Loucy (cell line): ENCODE measurements around the gene ZNF146.

ENCODE experiments used
- H2AFZ ChIP-seq: fragments of 200-600 bp; sonication (generic); 2 replicates; pipeline ENCODE4 v1.6.0; 2016; ENCODE audit warnings: antibody characterized with exemption, mild to moderate bottlenecking, low read length, moderate library complexity
- H3F3A ChIP-seq: fragments of 200-600 bp; 2 replicates; pipeline ENCODE4 v1.6.0; 2016; ENCODE audit warnings: antibody characterized with exemption, low read depth, mild to moderate bottlenecking
- H3K27me3 ChIP-seq: fragments of 200-600 bp; sonication (generic); 2 replicates; pipeline ENCODE4 v1.6.1; 2014; ENCODE audit warnings: low read length, mild to moderate bottlenecking; ENCODE audit not compliant: insufficient read depth, poor library complexity, severe bottlenecking
- H3K36me3 ChIP-seq: fragments of 200-600 bp; sonication (generic); 2 replicates; pipeline ENCODE4 v1.6.1; 2016; ENCODE audit warnings: low read length; ENCODE audit not compliant: insufficient read depth
- H3K4me1 ChIP-seq: fragments of 200-600 bp; sonication (generic); 2 replicates; pipeline ENCODE4 v1.5.1; 2014; ENCODE audit warnings: low read length, mild to moderate bottlenecking; ENCODE audit not compliant: insufficient read depth, poor library complexity, severe bottlenecking
- H3K4me2 ChIP-seq: fragments of 200-600 bp; sonication (generic); 2 replicates; pipeline ENCODE4 v1.6.0; 2014; ENCODE audit warnings: antibody characterized with exemption, low read length, low read depth, mild to moderate bottlenecking; ENCODE audit not compliant: poor library complexity, severe bottlenecking
- H3K4me3 ChIP-seq: fragments of 200-600 bp; sonication (generic); 2 replicates; pipeline ENCODE4 v1.5.1; 2014; ENCODE audit warnings: low read length, mild to moderate bottlenecking, mixed read lengths; ENCODE audit not compliant: poor library complexity, severe bottlenecking
- H3K79me2 ChIP-seq: fragments of 200-600 bp; sonication (generic); 2 replicates; pipeline ENCODE4 v1.6.1; 2014; ENCODE audit warnings: low read length; ENCODE audit not compliant: insufficient read depth
- H3K9ac ChIP-seq: fragments of 200-600 bp; sonication (generic); 2 replicates; pipeline ENCODE4 v1.6.0; 2014; ENCODE audit warnings: mild to moderate bottlenecking, low read depth, low read length, moderate library complexity; ENCODE audit not compliant: poor library complexity, severe bottlenecking
- H3K9me2 ChIP-seq: fragments of 200-600 bp; sonication (generic); replicated peaks from 2 replicates; pipeline ENCODE4 v1.6.1; 2016; ENCODE audit warnings: low read depth, low read length, mixed read lengths
- H3K9me3 ChIP-seq: fragments of 200-600 bp; sonication (generic); 2 replicates; pipeline ENCODE4 v1.6.1; 2014; ENCODE audit warnings: mild to moderate bottlenecking, antibody characterized with exemption, low read length, low read depth; ENCODE audit not compliant: insufficient read depth
- H4K20me1 ChIP-seq: fragments of 200-600 bp; sonication (generic); 2 replicates; pipeline ENCODE4 v1.6.0; 2014; ENCODE audit warnings: antibody characterized with exemption, low read length, mild to moderate bottlenecking; ENCODE audit not compliant: insufficient read depth, poor library complexity, severe bottlenecking
- CTCF ChIP-seq: fragments of 200-600 bp; sonication (generic); conservative IDR thresholded peaks from 2 replicates; pipeline ENCODE4 v1.5.1; 2014; ENCODE audit warnings: mild to moderate bottlenecking, antibody characterized with exemption, low read length
- EZH2phosphoT487 ChIP-seq: fragments of 200-600 bp; IDR thresholded peaks from 2 replicates; pipeline ENCODE4 v1.6.1; 2018; ENCODE audit warnings: antibody characterized with exemption, mild to moderate bottlenecking, moderate library complexity, borderline replicate concordance

Gene ZNF146

GRCh38 chr19:36254848-36255247 is 39.9 kb downstream of the ZNF146 start:
- Histone ChIP-seq H3K4me1 (no peaks in the 10 kb centered on the region), H3K27me3 (no peaks in the 10 kb centered on the region), H3K4me3 (no peak overlapping the region), H4K20me1 (no peaks in the 10 kb centered on the region), H3K36me3 (no peaks in the 10 kb centered on the region), H3K9ac (no peak overlapping the region), H2AFZ (no peak overlapping the region), H3K79me2 (no peaks in the 10 kb centered on the region), H3K4me2 (no peak overlapping the region), H3K9me3 (no peaks in the 10 kb centered on the region), H3F3A (no peaks in the 10 kb centered on the region), H3K9me2 (no peaks in the 10 kb centered on the region)
- no peak for TF ChIP-seq CTCF
- no peak for TF ChIP-seq EZH2phosphoT487

GRCh38 chr19:36255316-36255715 is 40.4 kb downstream of the ZNF146 start:
- TF ChIP-seq EZH2phosphoT487 (no peak), CTCF (no peak)
- Histone ChIP-seq H3F3A (no peaks in the 10 kb centered on the region), H3K27me3 (no peaks in the 10 kb centered on the region), H2AFZ (no peak overlapping the region), H3K36me3 (no peaks in the 10 kb centered on the region), H3K4me3 (no peak overlapping the region), H3K9me3 (no peaks in the 10 kb centered on the region), H3K4me2 (no peak overlapping the region), H3K79me2 (no peaks in the 10 kb centered on the region), H3K9me2 (no peaks in the 10 kb centered on the region), H3K4me1 (no peaks in the 10 kb centered on the region), H4K20me1 (no peaks in the 10 kb centered on the region), H3K9ac (no peak overlapping the region)

- no peaks in the 10 kb centered on the region for H3K36me3 ChIP-seq
- no peak overlapping the region for H3K9ac ChIP-seq
- H3K9me3 ChIP-seq, result no peaks in the 10 kb centered on the region
- no peak overlapping the region for H2AFZ ChIP-seq
- H3F3A ChIP-seq, result no peaks in the 10 kb centered on the region
- H3K4me3 ChIP-seq, result no peak overlapping the region
- H3K79me2 ChIP-seq, result no peaks in the 10 kb centered on the region
- TF ChIP-seq EZH2phosphoT487, result no peak
- no peak for TF ChIP-seq CTCF
- H4K20me1 ChIP-seq, result no peaks in the 10 kb centered on the region
- no peaks in the 10 kb centered on the region for H3K4me1 ChIP-seq
- H3K4me2 ChIP-seq, result no peak overlapping the region
- H3K27me3 ChIP-seq, result no peaks in the 10 kb centered on the region
- H3K9me2 ChIP-seq, result no peaks in the 10 kb centered on the region
Observed at GRCh38 chr19:36256064-36256463, 41.2 kb downstream of the ZNF146 start.
